Gastrocnemius medialis (tissue), 4 donors: ENCODE measurements around the gene HSFX3. TPM values are rescaled to one million over a fixed set of nuclear protein-coding genes. Genes with fewer than 3 reads are reported as not detected.
"Not testable (repeated sequence)": the region's sequence is repeated elsewhere in the genome, so short reads cannot be mapped to it uniquely, and the experiment has no call there.

Experiments used
- ATAC-seq, 2 donors: fragments of 150-250 bp; one replicate each; pipeline ENCODE4 v1.9.1; 2016
- DNase-seq, 2 donors: peaks; one replicate each; pipeline ENCODE4 v3.0.0-alpha.2; 2019
- H3K27ac ChIP-seq, 4 donors: fragments of 200-600 bp; sonication (generic); 1 replicate in 1 of 4; 2 replicates in 3 of 4; pipeline ENCODE4 v1.5.1; 2016 to 2018; ENCODE audit warnings: mild to moderate bottlenecking in 2 of 4, moderate library complexity in 1 of 4
- H3K27me3 ChIP-seq, 3 donors: fragments of 200-600 bp; sonication (generic) in 2 of 3; 1 replicate in 1 of 3; 2 replicates in 2 of 3; pipeline versions ENCODE4 v1.5.1 to v1.6.0; 2016 to 2019; ENCODE audit warnings: mild to moderate bottlenecking in 1 of 3, moderate library complexity in 1 of 3
- H3K36me3 ChIP-seq, 2 donors: fragments of 200-600 bp; sonication (generic) in 1 of 2; one replicate each; pipeline ENCODE4 v1.5.1; 2017 to 2018
- H3K4me1 ChIP-seq, 2 donors: fragments of 200-600 bp; sonication (generic) in 1 of 2; one replicate each; pipeline ENCODE4 v1.5.1; 2016 to 2017; ENCODE audit warnings: mild to moderate bottlenecking in 2 of 2
- H3K4me3 ChIP-seq, 4 donors: fragments of 200-600 bp; sonication (generic) in 3 of 4; 1 replicate in 1 of 4; 2 replicates in 3 of 4; pipeline ENCODE4 v1.5.1; 2016 to 2019; ENCODE audit warnings: mild to moderate bottlenecking in 2 of 4
- H3K9me3 ChIP-seq, 3 donors: fragments of 200-600 bp; sonication (generic) in 2 of 3; 1 replicate in 1 of 3; 2 replicates in 2 of 3; pipeline ENCODE4 v1.5.1; 2016 to 2019
- CTCF ChIP-seq, 5 experiments: fragments of 450-650 bp in 3 of 5; fragments of 200-600 bp in 2 of 5; sonication (generic) in 2 of 5; IDR thresholded peaks in 4 of 5; conservative IDR thresholded peaks in 1 of 5; 1 replicate in 4 of 5; 2 replicates in 1 of 5; pipeline ENCODE4 v1.5.1; 2016 to 2019; ENCODE audit warnings: antibody characterized with exemption in 5 of 5, mild to moderate bottlenecking in 3 of 5, moderate library complexity in 3 of 5
- POLR2A ChIP-seq, 2 donors: fragments of 450-650 bp; IDR thresholded peaks; one replicate each; pipeline ENCODE4 v1.6.1; 2017; ENCODE audit warnings: antibody characterized with exemption in 2 of 2, mild to moderate bottlenecking in 2 of 2, moderate library complexity in 2 of 2
- in situ Hi-C, 4 donors: fragments of 200-750 bp; cut with MboI; loops; one replicate each; pipeline versions ENCODE4 v1.15.0 to v1.8.0; 2017; ENCODE audit warnings: low sequenced_read_pairs in 4 of 4
- intact Hi-C: fragments of 100-400 bp; cut with DNase I; formaldehyde crosslinking; loops from one replicate; pipeline ENCODE4 v1.15.1; 2023; ENCODE audit warnings: low total_unique reads
- total RNA-seq, 4 donors: library from RNA; depleted of rRNA; stranded (reverse); fragments of >200 nt; gene quantifications; one replicate each; pipeline versions ENCODE4 v1.1.0 to v1.2.3, GENCODE V29; 2016

The HSFX3 gene
- total RNA-seq, result not detected

DNA sequence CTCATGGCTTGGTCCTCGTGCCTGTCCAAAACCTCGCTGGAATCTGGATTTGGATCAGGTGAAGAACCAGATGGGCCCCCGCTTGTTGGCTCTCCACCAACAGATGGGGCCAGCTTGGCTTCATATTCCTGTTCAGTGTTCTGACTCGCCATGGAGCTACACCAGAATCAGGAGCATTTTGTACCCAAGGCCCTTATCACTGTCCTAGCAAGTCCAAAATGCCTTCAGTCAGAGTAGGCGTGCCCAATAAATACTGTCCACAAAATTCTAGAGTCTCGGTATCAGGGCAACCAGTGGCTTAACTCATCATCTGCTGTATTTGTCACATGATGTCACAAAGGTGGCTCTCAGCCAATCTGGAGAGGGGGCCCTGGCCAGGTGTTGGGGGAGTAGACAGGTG is at the start of gene HSFX3:
Gene HSFX3 (minus strand): TSS at position 224 of the 400 bp plus-strand sequence. CDS start 72 bp downstream, at position 152.
- H3K4me3 ChIP-seq, H3K4me1 ChIP-seq, DNase-seq, H3K9me3 ChIP-seq, H3K27me3 ChIP-seq, H3K27ac ChIP-seq, H3K36me3 ChIP-seq, in situ Hi-C loops, intact Hi-C loops, ATAC-seq: not testable (repeated sequence)

- H3K4me1 ChIP-seq, H3K36me3 ChIP-seq, intact Hi-C loops, H3K27me3 ChIP-seq, ATAC-seq, H3K4me3 ChIP-seq, in situ Hi-C loops, H3K9me3 ChIP-seq, DNase-seq, H3K27ac ChIP-seq: not testable (repeated sequence)
Observed at GRCh38 chrX:149598603-149599002, 48.9 kb upstream of the HSFX3 start.

- H3K4me3 ChIP-seq, H3K27ac ChIP-seq, H3K4me1 ChIP-seq, H3K27me3 ChIP-seq, ATAC-seq, H3K9me3 ChIP-seq, H3K36me3 ChIP-seq, in situ Hi-C loops, intact Hi-C loops, DNase-seq: not testable (repeated sequence)
Observed at GRCh38 chrX:149595943-149596342, 46.2 kb upstream of the HSFX3 start.

GRCh38 chrX:149595214-149595613 is 45.5 kb upstream of the HSFX3 start, which contains the start of gene HSFX2:
HSFX2 (minus strand) TSS chrX:149595314; CDS start chrX:149594700, 614 bp downstream.
- H3K27me3 ChIP-seq, H3K36me3 ChIP-seq, H3K27ac ChIP-seq, H3K9me3 ChIP-seq, in situ Hi-C loops, ATAC-seq, H3K4me1 ChIP-seq, H3K4me3 ChIP-seq, intact Hi-C loops, DNase-seq: not testable (repeated sequence)

GRCh38 chrX:149590993-149591392 is 41.3 kb upstream of the HSFX3 start:
- H3K4me3 ChIP-seq, in situ Hi-C loops, H3K27ac ChIP-seq, H3K9me3 ChIP-seq, H3K4me1 ChIP-seq, H3K36me3 ChIP-seq, intact Hi-C loops, DNase-seq, ATAC-seq, H3K27me3 ChIP-seq: not testable (repeated sequence)

- in situ Hi-C loops, DNase-seq, ATAC-seq: not testable (repeated sequence)
Observed at GRCh38 chrX:149587359-149587758, 37.6 kb upstream of the HSFX3 start, which contains the start of gene MAGEA9B. MAGEA9B (minus strand) TSS chrX:149587459; CDS start chrX:149583179, 4,280 bp downstream.

GRCh38 chrX:149585631-149586030 is 35.9 kb upstream of the HSFX3 start:
- H3K4me1 ChIP-seq, H3K27ac ChIP-seq, H3K4me3 ChIP-seq, DNase-seq, intact Hi-C loops, in situ Hi-C loops, H3K36me3 ChIP-seq, H3K9me3 ChIP-seq, H3K27me3 ChIP-seq, ATAC-seq: not testable (repeated sequence)

More at GRCh38 chrX:149587359-149587758, 37.6 kb upstream of the HSFX3 start, which contains the start of gene MAGEA9B:
- intact Hi-C loops, H3K4me1 ChIP-seq, H3K27ac ChIP-seq, H3K4me3 ChIP-seq, H3K36me3 ChIP-seq, H3K27me3 ChIP-seq, H3K9me3 ChIP-seq: not testable (repeated sequence)

- H3K4me3 ChIP-seq, in situ Hi-C loops: not testable (repeated sequence)
Observed at GRCh38 chrX:149573456-149573855, 23.7 kb upstream of the HSFX3 start.

GRCh38 chrX:149572743-149573142 is 23.0 kb upstream of the HSFX3 start:
- Histone ChIP-seq H3K4me1 (no peaks in the 10 kb centered on the region), H3K4me3 (no peak overlapping the region), H3K27me3 (no peaks in the 10 kb centered on the region), H3K36me3 (no peaks in the 10 kb centered on the region), H3K27ac (no peak overlapping the region), H3K9me3 (no peaks in the 10 kb centered on the region)
- in situ Hi-C loops, result no loop called here
- ATAC-seq (no peak), DNase-seq (no peak)
- intact Hi-C loops, result no loop called here
- TF ChIP-seq CTCF (IDR thresholded peaks at IDR 0.05 in 4 of 5, conservative IDR thresholded peaks at IDR 0.05 in 1 of 5), result no peak
- no peak for TF ChIP-seq POLR2A (IDR thresholded peaks at IDR 0.05)

More at GRCh38 chrX:149573456-149573855, 23.7 kb upstream of the HSFX3 start:
- H3K9me3 ChIP-seq, H3K4me1 ChIP-seq, DNase-seq, H3K36me3 ChIP-seq, intact Hi-C loops, ATAC-seq, H3K27me3 ChIP-seq, H3K27ac ChIP-seq: not testable (repeated sequence)
